ENCODE data around the gene TBC1D23. TPM values are rescaled to one million over a fixed set of nuclear protein-coding genes. Genes with fewer than 3 reads are reported as not detected.
"Not testable (repeated sequence)": the region's sequence is repeated elsewhere in the genome, so short reads cannot be mapped to it uniquely, and the experiment has no call there.

The TBC1D23 gene
- total RNA-seq, 2 donors from 2014 or later, result 38.2 to 50.9 TPM

- DNase-seq (no peak), ATAC-seq (no peak)
- intact Hi-C loops (cut with DNase I, micrococcal nuclease), result loop anchor here (5.0 to 10.0 kb wide), 3 partner anchors 187 to 417 kb away; no protein-coding TSS in a partner anchor
Measured at GRCh38 chr3:100252001-100252400, 8.8 kb upstream of the TBC1D23 start.

- peak; percentile 30 to 41 for DNase-seq
- peak; percentile 78 for ATAC-seq
- intact Hi-C loops (cut with DNase I, micrococcal nuclease), result loop anchor here (5.0 to 10.0 kb wide), 3 partner anchors 189 to 419 kb away; no protein-coding TSS in a partner anchor
Measured at GRCh38 chr3:100254168-100254777, 6.5 kb upstream of the TBC1D23 start.

DNA sequence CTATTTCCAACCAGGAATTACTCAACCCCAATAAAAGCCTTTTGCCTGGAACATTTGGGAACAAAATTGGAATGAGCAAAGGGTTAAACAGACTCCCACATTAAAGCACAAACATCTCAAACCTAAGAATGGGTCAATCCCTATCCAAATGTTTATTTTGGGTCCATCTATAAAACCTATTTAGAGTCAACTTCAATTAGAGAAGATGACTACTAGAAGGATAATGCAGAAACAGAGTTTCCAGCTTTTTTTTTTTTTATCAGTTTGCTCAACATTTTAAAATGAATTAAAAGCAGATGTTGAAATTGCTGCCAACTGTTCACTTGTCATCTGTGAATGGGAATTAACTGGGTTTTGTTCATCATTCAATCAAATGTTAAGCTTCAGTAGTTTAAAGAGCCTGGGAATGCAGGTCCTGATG is 4.1 kb upstream of the TBC1D23 start:
- no peak for DNase-seq
- ATAC-seq, result no peak
- intact Hi-C loops (cut with DNase I, micrococcal nuclease), result loop anchor here (10.0 kb wide), 2 partner anchors 192 to 422 kb away; no protein-coding TSS in a partner anchor

- ATAC-seq (no peak), DNase-seq (no peak)
- intact Hi-C loops (cut with DNase I, micrococcal nuclease), result loop anchor here (10.0 kb wide), 2 partner anchors 193 to 423 kb away; no protein-coding TSS in a partner anchor
Measured at GRCh38 chr3:100257586-100257985, 3.2 kb upstream of the TBC1D23 start.

DNA sequence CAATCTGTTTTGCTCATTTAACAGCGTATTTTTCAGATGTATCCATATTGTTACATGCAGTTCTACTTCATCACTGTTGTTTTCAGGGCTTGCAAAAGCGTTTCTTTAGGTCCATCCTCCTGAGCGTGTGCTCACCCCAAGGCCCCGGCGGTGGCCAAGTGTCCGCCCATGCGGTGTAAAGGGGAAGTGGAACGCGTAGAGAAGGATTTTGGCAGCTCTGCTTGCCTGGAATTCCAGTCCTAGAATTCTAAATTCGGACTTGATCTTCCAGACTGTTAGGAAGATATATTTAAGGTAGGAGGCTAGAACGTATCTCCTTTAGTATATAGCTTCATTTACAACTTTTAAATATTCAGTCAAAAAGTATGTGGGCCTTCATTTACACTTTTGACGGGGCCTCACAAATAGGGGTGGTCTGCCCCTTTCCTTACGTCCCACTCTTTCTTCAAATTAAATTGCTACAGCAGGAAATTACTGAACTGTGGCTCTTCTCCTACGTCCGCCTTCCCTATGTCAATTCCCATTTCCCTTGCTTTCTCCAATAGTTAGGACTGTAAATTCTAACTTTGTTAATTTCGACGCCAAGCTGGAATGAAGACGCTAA is 609 bp upstream of the TBC1D23 start:
- no peak for ATAC-seq
- peak; percentile 28 to 50 for DNase-seq
- intact Hi-C loops (cut with DNase I, micrococcal nuclease), result no loop called here

- intact Hi-C loops (cut with DNase I, micrococcal nuclease), result no loop called here
- ATAC-seq (no peak), DNase-seq (no peak)
Measured at GRCh38 chr3:100261485-100261903, 702 bp downstream of the TBC1D23 start.

DNA sequence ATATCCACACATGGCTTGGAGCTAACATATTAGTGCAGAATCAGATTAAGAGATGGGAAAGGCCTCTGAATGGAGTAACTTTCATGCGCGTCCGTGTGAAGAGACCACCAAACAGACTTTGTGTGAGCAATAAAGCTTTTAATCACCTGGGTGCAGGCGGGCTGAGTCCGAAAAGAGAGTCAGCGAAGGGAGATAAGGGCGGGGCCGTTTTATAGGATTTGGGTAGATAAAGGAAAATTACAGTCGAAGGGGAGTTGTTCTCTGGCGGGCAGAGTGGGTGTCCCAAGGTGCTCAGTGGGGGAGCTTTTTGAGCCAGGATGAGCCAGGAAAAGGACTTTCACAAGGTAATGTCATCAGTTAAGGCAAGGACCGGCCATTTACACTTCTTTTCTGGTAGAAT is 2.1 kb downstream of the TBC1D23 start:
- ATAC-seq; intact Hi-C loops (cut with DNase I, micrococcal nuclease): not testable (repeated sequence)

GRCh38 chr3:100263583-100263982 is 2.8 kb downstream of the TBC1D23 start:
- DNase-seq (no peak), ATAC-seq (no peak)
- intact Hi-C loops (cut with DNase I, micrococcal nuclease), result no loop called here

More for the DNA sequence above, 2.1 kb downstream of the TBC1D23 start:
- DNase-seq, result not testable (repeated sequence)

DNA sequence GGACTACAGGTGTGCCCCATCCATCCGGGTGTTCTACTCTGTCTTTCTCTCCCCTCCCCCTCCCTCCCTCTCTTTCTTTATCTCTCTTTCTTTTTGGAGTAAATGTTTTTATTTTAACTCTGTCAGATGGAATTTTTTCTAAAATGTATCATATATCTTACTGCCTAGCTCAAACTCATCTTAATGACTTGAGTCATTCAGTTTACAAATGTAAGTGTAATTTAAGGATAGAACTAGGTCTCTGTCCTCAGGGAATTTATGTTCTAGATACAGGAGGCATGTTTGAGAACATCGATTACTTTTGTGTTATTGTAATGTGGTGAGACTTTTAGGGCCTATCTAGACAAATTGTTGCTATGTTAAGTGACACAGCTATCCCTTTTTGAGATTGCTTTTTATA is 3.5 kb downstream of the TBC1D23 start:
- intact Hi-C loops (cut with DNase I, micrococcal nuclease), result no loop called here
- DNase-seq (no peak), ATAC-seq (no peak)

GRCh38 chr3:100265016-100265415 is 4.2 kb downstream of the TBC1D23 start:
- intact Hi-C loops (cut with DNase I, micrococcal nuclease), result no loop called here
- DNase-seq (no peak), ATAC-seq (no peak)

GRCh38 chr3:100266531-100266930 is 5.7 kb downstream of the TBC1D23 start:
- intact Hi-C loops (cut with DNase I, micrococcal nuclease), result no loop called here
- DNase-seq (no peak), ATAC-seq (no peak)

- ATAC-seq (no peak), DNase-seq (no peak)
- intact Hi-C loops (cut with DNase I, micrococcal nuclease), result no loop called here
Measured at GRCh38 chr3:100268156-100268555, 7.4 kb downstream of the TBC1D23 start.

GRCh38 chr3:100269001-100269400 is 8.2 kb downstream of the TBC1D23 start:
- no peak for ATAC-seq
- no peak for DNase-seq
- intact Hi-C loops (cut with DNase I, micrococcal nuclease), result no loop called here

DNA sequence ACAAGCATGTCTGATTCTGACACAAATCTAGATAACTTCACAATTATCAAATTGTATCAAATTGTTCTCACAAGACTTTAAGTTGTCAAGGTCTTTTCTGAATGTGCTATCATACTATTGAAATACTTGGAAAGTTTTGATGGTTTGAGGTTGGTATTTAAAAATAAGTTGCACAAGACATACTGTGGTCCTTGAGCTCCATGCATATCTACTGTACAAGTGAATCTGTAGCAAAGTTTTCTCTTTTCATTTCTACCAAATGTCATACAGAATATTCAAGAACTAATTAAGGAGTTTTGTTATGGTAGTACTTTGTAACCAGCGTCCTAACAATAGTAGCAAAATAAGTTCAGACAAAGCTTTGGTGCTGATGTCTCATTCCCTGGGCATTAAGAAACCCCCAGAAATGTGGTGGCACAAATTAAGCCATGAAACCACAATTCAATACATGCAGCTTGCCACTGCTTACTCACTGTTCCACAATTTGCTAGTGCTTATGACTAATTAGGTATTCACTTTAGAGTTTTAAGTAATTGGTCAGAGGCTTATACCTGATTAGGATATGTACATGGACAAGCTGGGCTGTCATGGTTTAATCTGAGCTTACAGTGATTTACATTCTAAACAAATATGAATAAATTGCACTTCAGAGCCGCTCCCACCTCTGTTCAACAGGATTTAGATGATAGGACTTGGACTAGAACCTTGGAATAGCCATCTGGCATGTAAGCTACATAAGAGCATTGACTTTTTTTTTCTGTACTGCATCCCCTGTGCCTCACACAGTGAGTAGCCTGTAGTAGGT is 8.8 kb downstream of the TBC1D23 start:
- DNase-seq (no peak), ATAC-seq (no peak)
- intact Hi-C loops (cut with DNase I, micrococcal nuclease), result no loop called here

DNA sequence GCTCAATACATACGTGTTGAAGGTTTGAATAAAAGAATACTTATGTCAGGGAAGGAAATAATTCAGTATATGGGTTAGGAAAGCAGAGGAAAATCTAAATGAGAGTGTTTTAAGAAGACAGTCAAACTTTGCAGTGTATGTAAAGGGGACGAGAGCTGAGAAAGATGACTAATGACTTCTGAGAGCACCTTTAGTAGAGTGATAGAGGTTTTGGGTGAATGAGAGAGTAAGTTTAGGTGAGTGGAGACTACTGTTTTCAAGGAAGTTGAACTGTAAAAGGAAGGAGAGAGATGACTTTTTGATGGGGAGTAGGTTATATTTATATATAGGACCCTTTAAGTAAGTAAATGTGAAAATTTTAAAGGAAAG is 9.4 kb downstream of the TBC1D23 start:
- intact Hi-C loops (cut with DNase I, micrococcal nuclease), result no loop called here
- no peak for ATAC-seq
- DNase-seq, result no peak

- intact Hi-C loops (cut with DNase I, micrococcal nuclease), result no loop called here
Measured at GRCh38 chr3:100271522-100271921, 10.7 kb downstream of the TBC1D23 start.

GRCh38 chr3:100272797-100273611 is 12.2 kb downstream of the TBC1D23 start:
- ATAC-seq; intact Hi-C loops (cut with DNase I, micrococcal nuclease): not testable (repeated sequence)

More at GRCh38 chr3:100271522-100271921, 10.7 kb downstream of the TBC1D23 start:
- ATAC-seq (no peak), DNase-seq (no peak)

GRCh38 chr3:100274361-100274760 is 13.6 kb downstream of the TBC1D23 start:
- no peak for ATAC-seq
- intact Hi-C loops (cut with DNase I, micrococcal nuclease), result no loop called here
- no peak for DNase-seq

More at GRCh38 chr3:100272797-100273611, 12.2 kb downstream of the TBC1D23 start:
- not testable (repeated sequence) for DNase-seq
